GM19238 (cell line): ENCODE measurements around the gene ZXDB.
"Not testable (repeated sequence)": the region's sequence is repeated elsewhere in the genome, so short reads cannot be mapped to it uniquely, and the experiment has no call there.

Experiments
- DNase-seq: peaks from one replicate; pipeline ENCODE4 v3.0.0; 2011; ENCODE audit warnings: low spot score; ENCODE audit not compliant: insufficient read length

Gene ZXDB

DNA sequence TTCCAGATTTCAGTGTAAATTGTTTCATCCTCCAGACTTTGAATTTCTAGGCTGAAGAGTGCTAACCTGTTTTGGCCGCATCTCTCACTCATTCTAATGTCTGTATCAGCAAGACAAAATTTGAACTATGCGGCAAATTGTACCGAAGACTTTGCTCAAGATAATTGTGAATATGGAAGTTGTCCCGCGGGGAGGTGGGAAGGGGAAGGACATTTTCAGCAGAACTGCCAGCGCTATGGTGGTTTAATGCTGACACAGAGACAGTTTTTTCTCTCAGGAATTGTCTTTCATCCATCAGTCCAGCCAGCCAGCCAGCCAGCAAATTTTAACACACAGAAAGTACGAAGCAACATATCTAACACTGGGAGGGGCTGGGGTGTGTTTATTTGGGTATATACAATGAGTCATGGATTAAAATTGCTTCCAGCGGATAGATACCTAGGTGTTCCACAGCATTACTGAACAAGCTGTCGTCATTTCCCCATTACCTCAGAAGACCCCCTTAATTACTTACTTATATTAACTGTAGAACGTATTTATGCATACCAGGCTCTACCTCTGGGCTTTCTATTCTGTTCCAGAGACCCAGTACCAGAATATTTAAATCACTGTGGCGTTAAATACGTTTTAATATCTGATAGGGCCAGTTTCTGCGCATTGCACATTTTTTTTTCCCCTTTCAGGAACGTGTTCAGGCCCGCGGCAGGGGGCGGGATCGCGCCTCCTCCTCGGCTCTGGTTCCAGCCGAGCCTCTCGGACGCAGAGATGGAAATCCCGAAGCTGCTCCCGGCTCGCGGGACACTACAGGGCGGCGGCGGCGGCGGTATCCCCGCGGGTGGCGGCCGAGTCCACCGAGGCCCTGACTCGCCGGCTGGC is at the start of gene ZXDB:
ZXDB (plus strand) TSS at position 728 of the 876 bp plus-strand sequence; CDS start at position 766, 38 bp downstream.
- not testable (repeated sequence) for DNase-seq

DNA sequence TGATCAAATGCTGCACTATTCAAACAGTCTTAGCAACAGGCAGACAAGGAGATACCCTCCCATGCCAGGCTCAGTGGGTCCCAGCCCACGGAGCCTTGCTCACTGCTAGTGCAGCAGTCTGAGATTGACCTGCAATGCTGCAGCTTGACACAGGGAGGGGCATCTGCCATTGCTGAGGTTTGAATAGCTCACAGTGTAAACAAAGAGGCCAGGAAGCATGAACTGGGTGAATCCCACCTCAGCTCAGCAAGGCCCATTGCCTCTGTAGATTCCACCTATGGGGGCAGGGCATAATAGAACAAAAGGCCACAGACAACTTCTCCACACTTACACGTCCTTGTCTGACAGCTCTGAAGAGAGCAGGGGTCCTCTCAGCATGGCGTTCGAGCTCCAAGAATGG is 26.6 kb upstream of the ZXDB start:
- no peak for DNase-seq

DNA sequence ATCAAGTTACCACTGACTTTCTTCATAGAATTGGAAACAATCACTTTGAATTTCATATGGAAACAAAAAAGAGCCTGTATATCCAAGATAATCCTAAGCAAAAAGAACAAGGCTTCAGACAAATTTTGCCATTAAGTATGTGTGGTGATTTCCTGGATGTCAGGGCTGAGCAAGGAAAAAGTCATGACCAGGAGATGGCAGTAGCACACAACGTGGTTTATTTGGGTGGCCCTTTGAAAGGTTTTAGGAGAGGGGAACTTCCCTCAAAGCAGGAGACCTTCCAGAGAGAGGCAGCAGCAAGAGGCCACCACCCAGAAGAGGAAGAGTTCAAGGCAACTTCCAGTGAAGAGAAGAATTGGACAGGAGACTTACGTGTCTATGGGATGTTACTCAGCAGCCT is 18.1 kb upstream of the ZXDB start:
- no peak for DNase-seq

DNA sequence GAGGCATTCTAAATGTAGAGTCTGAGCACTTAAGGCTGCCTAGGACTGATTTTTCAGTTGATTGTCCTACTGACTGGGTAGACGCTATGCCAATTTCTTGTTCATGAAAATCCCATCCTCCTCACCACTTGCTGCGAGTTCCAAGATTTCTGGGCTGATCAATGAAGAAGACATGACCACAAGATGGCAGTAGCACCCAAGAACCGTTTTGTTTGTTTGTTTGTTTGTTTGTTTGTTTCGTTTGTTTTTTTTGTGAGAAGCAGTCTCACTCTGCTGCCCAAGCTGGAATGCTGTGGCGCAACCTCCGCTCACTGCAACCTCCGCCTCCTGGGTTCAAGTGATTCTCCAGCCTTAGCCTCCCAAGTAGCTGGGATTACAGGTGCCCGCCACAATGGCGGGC is 8.9 kb upstream of the ZXDB start:
- DNase-seq: not testable (repeated sequence)

DNA sequence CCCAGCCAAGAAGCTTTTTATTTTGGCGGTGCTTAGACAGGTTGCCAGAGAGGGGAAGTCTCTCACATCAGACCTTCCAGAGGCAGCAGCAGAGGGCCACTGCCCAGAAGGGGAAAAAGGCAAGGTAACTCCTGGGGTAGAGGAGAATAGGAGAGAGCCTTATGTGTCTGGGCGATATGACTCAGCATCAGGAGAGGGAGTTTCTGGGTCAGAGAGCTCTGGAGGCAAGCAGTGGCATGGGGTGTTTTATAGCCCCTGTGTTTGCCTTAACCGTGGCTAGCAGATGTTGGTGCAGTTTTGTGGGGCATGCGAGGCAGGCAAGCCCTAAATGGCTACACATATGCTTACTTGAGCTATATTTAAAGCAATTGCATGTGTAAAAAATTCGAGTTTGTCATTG is 8.3 kb upstream of the ZXDB start:
- no peak for DNase-seq

DNA sequence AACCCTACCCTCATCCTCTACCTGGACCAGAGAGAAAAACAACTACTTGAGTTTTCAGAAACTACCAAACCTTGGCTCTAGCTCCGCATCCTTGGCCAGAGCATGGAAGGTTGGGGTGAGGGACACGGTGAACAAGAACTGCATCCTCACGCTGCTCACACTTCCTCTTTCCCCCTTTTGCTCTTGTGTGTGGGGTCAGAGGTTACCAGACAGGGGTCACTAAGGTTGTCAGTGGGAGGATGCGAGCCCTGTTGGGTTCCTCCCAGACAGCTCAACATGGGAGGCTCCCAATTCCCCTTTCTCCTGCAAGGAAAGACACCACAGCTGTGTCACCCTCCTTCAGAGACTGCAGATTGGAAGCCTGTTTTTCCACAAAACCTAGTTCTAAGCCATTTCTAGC is 5.5 kb upstream of the ZXDB start:
- no peak for DNase-seq

DNA sequence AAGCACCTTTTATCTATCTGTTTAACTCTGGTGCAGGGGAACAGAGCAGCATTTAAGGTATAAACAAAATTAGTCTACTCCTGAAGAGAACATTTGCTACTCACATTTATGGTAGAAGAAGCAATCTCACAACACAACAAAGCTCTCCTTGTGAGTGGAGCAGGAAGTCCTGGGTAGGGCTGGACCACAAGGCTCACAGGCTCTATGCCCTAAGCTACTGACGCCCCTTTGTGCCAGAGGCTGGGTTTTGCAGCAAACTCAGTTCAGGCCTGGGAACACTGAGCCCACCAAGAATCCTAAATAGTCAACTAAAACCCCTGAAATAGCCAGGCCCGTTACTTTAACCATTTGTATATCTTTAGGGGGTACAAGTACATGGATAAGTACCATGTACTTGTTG is 4.7 kb upstream of the ZXDB start:
- DNase-seq: no peak

DNA sequence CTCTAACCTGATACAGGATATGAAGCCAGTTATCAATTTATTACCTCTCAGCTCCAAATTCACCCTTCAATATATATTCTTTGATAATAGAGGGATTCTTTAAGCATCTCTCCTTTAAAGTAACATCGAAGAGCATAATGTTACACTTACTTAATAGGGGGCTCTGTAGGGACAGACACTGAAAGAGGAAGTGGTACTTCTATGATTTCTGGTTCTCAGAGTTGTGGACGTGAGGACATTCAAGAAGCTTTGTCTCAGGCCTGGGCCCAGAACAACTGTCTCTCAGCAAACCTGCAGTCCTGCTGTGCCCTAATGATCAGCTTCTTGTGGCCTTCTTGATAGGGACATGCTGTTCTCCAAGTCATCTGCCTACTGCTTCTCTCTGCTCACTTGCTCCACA is 4.2 kb upstream of the ZXDB start:
- no peak for DNase-seq

DNA sequence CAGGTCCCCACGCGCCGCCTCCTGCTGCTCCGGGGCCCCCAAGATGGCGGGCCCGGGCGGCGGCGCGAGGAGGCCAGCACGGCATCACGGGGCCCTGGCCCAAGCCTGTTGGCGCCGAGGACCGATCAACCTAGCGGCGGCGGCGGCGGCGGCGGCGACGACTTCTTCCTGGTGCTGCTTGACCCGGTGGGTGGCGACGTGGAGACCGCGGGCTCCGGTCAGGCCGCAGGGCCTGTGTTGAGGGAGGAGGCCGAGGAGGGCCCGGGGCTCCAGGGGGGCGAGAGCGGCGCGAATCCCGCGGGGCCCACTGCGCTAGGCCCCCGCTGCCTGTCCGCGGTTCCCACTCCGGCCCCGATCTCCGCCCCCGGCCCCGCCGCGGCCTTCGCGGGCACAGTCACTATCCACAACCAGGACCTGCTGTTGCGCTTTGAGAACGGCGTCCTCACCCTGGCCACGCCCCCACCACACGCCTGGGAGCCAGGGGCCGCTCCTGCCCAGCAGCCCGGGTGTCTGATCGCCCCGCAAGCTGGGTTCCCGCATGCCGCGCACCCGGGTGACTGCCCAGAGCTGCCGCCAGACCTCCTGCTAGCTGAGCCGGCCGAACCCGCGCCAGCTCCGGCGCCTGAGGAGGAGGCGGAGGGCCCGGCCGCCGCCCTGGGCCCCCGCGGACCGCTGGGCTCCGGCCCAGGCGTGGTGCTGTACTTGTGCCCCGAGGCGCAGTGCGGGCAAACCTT is 516 bp downstream of the ZXDB start:
- not testable (repeated sequence) for DNase-seq

DNA sequence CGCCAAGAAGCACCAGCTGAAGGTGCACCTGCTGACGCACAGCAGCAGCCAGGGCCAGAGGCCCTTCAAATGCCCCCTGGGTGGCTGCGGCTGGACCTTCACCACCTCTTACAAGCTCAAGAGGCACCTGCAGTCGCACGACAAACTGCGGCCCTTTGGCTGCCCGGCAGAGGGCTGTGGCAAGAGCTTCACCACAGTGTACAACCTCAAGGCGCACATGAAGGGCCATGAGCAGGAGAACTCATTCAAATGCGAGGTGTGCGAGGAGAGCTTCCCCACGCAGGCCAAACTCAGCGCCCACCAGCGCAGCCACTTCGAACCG is 1.0 kb downstream of the ZXDB start:
- not testable (repeated sequence) for DNase-seq

DNA sequence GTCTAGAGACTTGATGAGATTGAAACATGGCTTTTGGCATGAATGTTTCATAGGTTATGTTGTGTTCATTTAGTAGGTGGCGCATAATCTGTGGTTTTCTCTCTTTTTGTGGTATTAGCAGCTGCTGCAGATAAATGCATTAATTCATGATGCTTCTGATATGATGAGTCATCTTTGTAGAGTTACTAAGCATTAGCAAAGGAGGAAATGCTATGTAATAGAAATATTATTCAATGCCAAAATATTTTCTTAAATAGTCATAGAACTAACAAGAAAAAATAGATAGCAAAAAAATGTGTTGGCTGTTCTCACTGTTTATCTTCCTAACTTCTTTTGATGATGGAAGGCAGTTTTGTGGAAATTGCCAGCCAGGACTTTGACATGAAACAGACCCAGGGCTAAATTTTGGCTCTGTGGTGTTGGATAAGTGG is 3.6 kb downstream of the ZXDB start:
- no peak for DNase-seq

DNA sequence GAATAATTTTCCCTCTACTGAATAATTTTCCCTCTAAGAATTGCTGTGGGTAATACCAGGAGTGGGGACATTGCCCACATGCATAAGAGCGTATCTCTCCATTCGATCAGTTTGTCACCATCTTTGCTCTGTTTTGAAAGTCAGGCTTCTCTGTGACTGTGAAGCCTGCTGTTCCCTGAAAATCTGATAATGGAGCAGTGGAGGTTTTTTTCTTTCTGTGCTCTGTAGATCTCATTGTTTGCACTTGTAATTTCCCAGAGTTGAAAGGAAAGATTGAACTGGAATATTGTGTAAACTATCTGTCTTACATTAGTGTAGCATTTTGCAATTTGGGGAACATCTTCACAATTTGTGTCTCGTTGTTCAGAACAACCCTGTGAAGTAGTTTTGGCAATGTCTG is 4.3 kb downstream of the ZXDB start:
- DNase-seq: no peak

DNA sequence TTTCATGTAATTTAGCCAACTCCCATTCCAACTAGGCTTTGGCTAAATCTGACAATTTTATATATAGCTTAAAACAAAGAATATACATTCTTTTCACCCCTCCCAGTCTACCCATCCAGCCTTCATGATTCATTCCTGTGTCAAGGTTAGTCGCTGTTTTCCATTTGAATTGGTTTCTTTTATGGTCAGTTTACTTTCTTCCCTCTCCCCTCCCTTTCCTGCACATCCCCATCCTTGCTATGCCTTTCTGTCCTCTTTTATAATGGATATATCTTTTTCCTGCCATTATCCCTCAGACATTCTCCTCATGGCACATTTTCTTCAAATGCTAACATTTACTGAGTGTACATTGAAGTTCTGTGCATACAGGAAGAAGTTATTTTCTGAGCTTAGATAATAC is 4.7 kb downstream of the ZXDB start:
- DNase-seq: no peak

DNA sequence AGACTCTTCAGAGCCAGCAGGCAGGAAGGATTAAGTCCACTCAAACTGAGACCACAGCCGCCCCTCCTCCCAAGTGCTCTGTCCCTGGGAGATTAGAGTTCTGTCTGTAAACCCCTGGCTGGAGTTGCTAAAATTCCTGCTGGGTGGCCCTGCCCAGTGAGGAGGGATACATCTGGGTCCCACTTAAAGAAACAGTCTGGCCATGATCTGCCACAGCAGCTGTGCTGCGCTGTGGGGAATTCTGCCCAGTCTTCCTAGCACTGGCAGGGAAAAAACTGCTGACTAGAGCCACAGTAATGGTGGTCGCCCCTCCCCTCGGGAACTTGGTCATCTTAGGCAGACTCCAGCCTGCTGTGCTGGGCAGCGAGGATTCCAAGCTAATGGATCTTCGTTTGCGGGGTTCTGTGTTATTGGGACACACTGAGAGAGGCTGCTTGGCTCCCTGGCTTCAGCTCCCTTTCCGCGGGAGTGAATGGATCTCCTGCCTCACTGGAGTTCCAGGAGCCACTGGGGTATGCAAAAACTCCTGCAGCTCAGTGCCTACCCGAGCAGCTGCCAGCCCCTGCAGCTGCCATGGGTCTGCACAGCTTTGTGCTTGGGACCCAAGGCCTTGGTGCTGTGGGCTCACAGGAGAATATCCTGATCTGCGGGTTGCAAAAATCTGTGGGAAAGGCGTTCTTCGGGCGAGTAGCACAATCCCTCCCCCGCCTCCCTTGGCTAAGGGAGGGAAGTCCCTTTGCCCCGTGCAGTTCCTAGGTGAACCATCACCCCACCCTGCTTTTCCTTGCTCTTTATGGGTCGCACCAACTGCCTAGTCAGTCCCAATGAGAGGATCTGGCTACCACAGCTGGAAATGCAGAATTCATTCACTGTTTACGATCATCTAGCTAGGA is 15.7 kb downstream of the ZXDB start:
- DNase-seq: no peak

DNA sequence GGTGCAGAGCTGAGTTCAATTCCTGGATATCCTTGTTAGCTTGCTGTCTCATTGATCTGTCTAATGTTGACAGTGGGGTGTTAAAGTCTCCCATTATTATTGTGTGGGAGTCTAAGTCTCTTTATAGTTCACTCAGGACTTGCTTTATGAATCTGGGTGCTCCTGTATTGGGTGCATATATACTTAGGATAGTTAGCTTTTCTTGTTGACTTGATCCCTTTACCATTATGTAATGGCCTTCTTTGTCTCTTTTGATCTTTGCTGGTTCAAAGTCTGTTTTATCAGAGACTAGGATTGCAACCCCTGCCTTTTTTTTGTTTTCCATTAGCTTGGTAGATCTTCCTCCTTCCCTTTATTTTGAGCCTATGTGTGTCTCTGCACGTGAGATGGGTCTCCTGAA is 21.5 kb downstream of the ZXDB start:
- not testable (repeated sequence) for DNase-seq

DNA sequence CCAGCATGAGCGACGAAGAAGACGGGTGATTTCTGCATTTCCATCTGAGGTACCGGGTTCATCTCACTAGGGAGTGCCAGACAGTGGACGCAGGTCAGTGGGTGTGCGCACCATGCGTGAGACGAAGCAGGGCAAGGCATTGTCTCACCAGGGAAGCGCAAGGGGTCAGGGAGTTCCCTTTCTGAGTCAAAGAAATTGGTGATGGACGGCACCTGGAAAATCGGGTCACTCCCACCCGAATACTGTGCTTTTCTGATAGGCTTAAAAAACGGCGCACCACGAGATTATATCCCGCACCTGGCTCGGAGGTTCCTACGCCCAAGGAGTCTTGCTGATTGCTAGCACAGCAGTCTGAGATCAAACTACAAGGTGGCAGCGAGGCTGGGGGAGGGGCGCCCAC is 37.6 kb downstream of the ZXDB start:
- DNase-seq: not testable (repeated sequence)

DNA sequence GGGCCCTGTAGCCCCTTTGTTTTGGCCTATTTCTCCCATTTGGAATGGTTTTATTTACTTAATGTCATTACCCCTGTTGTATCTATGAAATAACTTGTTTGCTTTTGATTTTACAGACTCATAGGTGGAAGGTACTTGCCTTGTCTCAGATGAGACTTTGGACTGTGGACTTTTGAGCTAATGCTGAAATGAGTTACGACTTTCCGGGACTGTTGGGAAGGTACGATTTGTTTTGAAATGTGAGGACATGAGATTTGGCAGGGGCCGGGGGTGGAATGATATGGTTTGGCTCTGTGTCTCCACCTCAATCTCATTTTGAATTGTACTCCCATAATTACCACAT is 48.8 kb downstream of the ZXDB start:
- DNase-seq: no peak

DNA sequence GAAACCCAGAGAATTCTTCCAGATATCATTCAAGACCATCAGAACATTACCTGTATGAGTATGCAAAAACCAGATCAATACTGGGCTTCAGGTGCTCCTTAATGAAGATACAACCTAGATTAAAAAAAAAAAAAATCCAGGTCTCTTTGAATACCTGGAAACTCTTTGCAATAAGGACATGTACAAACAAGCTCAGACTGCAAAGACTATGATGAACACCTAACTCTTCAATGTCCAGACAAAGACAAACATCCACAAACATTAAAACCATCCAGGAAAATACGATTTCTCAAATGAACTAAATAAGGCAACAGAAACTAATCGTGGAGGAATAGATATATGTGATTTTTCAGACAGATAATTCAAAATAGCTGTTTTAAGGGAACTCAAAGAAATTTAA is 49.5 kb downstream of the ZXDB start:
- DNase-seq: no peak

DNA sequence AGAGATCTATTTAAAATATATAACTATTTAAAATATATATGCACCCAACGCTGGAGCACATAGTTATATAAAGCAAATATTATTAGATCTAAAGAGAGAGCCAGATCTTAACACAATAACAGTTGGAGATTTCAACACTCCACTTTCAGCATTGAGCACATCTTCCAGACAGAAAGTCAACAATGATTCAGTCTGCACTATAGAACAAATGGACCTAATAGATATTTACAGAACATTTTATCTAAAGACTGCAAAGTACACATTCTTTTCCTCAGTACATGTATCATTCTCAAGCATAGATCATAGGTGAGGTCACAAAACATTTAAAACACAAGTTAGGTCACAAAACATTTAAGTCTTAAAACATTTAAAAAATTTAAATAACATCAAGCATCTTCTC is 51.9 kb downstream of the ZXDB start:
- DNase-seq: no peak

DNA sequence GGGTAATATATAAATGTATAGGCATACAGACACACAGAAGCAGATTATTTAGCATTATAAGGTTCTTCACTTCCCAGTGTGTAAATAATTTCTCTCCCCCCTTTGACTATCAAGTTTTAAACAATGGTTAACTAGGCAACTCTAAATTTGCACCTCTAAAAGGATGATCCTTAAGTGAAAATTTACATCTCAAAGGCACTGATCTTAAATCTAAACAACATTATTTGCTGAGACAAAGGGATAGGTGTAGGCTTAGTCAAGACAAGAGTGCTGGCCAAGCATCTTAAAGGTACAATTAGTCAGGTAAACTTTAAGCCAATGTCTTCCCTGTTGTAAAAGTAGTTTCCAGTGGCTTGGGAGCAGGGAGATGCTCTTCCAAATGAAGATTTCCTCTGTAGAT is 55.2 kb downstream of the ZXDB start:
- no peak for DNase-seq
